ENCODE data around the gene RBL2.

DNA sequence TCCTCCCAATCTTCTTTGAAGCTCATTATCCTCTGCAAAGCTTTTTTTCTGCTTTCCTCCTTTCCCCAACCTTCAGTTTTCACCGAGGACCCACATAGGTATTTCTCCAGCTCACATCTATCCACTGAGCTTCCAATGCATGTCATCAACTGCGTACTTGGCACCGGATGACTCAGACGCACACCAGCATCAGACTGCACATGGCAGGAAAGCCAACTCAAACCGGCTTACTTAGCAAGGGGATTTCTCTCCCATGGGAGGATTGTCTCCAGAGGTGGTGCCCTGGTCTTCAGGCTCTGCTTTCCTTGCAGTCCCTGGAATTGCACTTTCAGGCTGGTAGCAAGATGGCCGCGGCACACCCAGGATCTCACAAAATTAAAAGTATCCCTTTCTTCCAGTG is 70.4 kb downstream of the RBL2 start:
- TF ChIP-seq, protein P1, sequence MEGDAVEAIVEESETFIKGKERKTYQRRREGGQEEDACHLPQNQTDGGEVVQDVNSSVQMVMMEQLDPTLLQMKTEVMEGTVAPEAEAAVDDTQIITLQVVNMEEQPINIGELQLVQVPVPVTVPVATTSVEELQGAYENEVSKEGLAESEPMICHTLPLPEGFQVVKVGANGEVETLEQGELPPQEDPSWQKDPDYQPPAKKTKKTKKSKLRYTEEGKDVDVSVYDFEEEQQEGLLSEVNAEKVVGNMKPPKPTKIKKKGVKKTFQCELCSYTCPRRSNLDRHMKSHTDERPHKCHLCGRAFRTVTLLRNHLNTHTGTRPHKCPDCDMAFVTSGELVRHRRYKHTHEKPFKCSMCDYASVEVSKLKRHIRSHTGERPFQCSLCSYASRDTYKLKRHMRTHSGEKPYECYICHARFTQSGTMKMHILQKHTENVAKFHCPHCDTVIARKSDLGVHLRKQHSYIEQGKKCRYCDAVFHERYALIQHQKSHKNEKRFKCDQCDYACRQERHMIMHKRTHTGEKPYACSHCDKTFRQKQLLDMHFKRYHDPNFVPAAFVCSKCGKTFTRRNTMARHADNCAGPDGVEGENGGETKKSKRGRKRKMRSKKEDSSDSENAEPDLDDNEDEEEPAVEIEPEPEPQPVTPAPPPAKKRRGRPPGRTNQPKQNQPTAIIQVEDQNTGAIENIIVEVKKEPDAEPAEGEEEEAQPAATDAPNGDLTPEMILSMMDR (IDR thresholded peaks at IDR 0.05; ENCODE audit: poor library complexity, severe bottlenecking) = no peak
- no peak for TF ChIP-seq RAD21 (conservative IDR thresholded peaks at IDR 0.05)
- TF ChIP-seq, protein P2, sequence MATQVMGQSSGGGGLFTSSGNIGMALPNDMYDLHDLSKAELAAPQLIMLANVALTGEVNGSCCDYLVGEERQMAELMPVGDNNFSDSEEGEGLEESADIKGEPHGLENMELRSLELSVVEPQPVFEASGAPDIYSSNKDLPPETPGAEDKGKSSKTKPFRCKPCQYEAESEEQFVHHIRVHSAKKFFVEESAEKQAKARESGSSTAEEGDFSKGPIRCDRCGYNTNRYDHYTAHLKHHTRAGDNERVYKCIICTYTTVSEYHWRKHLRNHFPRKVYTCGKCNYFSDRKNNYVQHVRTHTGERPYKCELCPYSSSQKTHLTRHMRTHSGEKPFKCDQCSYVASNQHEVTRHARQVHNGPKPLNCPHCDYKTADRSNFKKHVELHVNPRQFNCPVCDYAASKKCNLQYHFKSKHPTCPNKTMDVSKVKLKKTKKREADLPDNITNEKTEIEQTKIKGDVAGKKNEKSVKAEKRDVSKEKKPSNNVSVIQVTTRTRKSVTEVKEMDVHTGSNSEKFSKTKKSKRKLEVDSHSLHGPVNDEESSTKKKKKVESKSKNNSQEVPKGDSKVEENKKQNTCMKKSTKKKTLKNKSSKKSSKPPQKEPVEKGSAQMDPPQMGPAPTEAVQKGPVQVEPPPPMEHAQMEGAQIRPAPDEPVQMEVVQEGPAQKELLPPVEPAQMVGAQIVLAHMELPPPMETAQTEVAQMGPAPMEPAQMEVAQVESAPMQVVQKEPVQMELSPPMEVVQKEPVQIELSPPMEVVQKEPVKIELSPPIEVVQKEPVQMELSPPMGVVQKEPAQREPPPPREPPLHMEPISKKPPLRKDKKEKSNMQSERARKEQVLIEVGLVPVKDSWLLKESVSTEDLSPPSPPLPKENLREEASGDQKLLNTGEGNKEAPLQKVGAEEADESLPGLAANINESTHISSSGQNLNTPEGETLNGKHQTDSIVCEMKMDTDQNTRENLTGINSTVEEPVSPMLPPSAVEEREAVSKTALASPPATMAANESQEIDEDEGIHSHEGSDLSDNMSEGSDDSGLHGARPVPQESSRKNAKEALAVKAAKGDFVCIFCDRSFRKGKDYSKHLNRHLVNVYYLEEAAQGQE (IDR thresholded peaks at IDR 0.05; ENCODE audit: borderline replicate concordance) = no peak
- TF ChIP-seq SMC3 (conservative IDR thresholded peaks at IDR 0.05; ENCODE audit: poor library complexity) = no peak
- no peak for TF ChIP-seq EP300 (conservative IDR thresholded peaks at IDR 0.05; ENCODE audit: poor library complexity, severe bottlenecking)

Data from neural cell (in vitro differentiated cells).